SU-DHL-6 (cell line): Measurements from ENCODE around the gene MAP3K4.

ENCODE experiments used
- EZH2phosphoT487 ChIP-seq: fragments of 200-600 bp; sonication (generic), shearing (Covaris generic); conservative IDR thresholded peaks from 2 replicates; pipeline ENCODE4 v1.6.1; 2018; ENCODE audit warnings: mild to moderate bottlenecking, antibody characterized with exemption, low read length, moderate library complexity, mixed read lengths
- TF ChIP-seq, protein P1 (sequence below): fragments of 200-600 bp; sonication (generic); IDR thresholded peaks from one replicate; pipeline ENCODE4 v1.5.1; 2017; ENCODE audit warnings: antibody characterized with exemption, mild to moderate bottlenecking, low read length, moderate library complexity; ENCODE audit not compliant: insufficient read depth, poor library complexity, severe bottlenecking

DNA sequence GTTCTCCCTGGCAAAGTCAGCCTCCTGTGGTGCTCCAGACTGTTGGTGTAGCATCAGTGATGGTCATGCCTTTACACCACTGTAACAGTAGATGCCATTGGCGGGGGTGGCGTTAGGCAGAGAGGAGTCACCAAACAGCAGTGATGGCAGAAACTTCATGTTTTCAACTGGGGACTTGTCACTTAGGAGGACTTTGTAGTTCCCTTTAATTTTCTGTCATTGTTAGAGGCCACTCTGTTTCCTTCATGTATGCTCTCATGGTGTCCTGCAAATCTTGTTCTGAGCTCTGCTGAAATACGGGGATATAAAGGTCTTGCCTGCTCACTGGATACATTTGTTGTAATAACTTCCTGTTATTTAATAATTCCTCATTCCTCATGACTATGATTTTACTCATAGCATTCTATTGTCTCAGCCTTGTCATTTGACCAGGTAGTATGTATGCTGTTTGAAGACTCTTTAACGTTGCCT, 4.6 kb downstream of the MAP3K4 start:
- TF ChIP-seq, protein P1, sequence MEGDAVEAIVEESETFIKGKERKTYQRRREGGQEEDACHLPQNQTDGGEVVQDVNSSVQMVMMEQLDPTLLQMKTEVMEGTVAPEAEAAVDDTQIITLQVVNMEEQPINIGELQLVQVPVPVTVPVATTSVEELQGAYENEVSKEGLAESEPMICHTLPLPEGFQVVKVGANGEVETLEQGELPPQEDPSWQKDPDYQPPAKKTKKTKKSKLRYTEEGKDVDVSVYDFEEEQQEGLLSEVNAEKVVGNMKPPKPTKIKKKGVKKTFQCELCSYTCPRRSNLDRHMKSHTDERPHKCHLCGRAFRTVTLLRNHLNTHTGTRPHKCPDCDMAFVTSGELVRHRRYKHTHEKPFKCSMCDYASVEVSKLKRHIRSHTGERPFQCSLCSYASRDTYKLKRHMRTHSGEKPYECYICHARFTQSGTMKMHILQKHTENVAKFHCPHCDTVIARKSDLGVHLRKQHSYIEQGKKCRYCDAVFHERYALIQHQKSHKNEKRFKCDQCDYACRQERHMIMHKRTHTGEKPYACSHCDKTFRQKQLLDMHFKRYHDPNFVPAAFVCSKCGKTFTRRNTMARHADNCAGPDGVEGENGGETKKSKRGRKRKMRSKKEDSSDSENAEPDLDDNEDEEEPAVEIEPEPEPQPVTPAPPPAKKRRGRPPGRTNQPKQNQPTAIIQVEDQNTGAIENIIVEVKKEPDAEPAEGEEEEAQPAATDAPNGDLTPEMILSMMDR: no peak
- no peak for TF ChIP-seq EZH2phosphoT487
